ENCODE results near the gene FAM161B. TPM values are rescaled to one million over a fixed set of nuclear protein-coding genes. Genes with fewer than 3 reads are reported as not detected.

Gene FAM161B
- total and polyA plus RNA-seq, 2 of the 8 experiments (the other 6 are each of a cell fraction or from before 2014, with no cell fraction given) = 0.14 to 0.32 TPM

DNA sequence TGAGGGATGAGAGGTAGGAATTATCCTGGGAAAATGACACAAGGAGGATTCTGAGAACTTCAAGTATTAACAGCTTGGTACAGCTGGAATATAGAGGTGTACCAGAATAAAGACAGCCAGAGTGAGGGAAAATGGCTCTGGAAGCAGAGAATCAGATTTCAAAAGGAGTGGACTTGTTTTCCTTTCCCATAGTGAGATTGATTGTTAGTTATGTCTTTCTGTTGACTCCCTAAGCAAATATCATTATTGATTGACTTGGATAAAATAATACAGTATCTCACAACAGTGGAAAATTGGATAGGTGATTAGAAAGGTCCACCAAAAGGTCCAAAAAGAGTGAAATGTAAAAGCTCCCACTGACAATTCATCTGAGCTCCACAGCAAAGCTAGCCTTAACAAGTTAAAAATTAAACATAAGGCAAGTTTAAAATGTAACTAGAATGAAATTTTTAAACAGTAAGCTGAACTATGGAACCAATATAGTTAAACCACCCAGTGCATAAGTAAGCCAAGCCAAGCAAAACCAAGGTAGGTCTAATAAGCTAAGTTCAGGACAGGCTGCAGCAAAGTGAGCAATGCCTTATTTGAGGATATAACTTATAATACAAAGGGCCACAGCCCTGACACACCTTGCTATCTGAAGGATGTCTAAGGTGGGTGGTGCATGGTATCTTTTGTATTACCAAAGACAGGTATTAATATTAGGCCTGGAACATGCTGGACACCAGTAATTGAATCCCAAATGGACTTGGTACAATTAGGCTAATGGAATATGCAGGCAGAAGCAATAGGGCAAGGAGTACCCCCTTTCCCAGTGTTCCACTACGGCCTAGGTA, 47.4 kb upstream of the FAM161B start (continued):
- TF ChIP-seq ATF2 (IDR thresholded peaks at IDR 0.05; ENCODE audit: low read length) (no peak), SP1 (IDR thresholded peaks at IDR 0.05; ENCODE audit: low read depth, low read length) (no peak), HDAC2 (IDR thresholded peaks at IDR 0.05; ENCODE audit: borderline replicate concordance in 1 of 2, low read depth in 2 of 2, low read length in 2 of 2) (no peak), CBX5 (IDR thresholded peaks at IDR 0.05; ENCODE audit: low read depth, low read length) (no peak), KDM1A (IDR thresholded peaks at IDR 0.05; ENCODE audit: borderline replicate concordance, low read length) (no peak)
